GM19463 (cell line): ENCODE data around the gene RGS14.
"Not testable (repeated sequence)": the region's sequence is repeated elsewhere in the genome, so short reads cannot be mapped to it uniquely, and the experiment has no call there.

Experiments
- ATAC-seq: cut with Tn5 transposase; IDR thresholded peaks from one replicate; pipeline ENCODE4 v1.9.1; 2021; ENCODE audit warnings: mild to moderate bottlenecking, moderate library complexity; ENCODE audit not compliant: unreplicated experiment

Gene RGS14

DNA sequence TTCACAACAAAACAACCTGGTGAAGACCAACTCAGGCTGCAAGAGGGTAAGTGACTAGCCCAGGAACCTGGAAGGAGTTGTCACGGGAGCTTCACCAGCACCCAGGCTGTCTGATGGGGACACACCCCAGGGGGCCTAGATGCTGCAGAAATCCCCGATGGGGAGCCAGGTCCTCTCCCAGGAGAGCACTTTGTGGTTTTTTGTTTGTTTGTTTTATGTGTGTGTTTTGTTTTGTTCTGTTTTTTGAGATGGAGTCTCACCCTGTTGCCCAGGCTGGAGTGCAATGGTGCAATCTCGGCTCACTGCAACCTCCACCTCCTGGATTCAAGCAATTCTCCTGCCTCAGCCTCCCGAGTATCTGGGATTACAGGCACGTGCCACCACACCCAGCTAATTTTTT lies 17.8 kb downstream of the RGS14 start:
- ATAC-seq: not testable (repeated sequence)

DNA sequence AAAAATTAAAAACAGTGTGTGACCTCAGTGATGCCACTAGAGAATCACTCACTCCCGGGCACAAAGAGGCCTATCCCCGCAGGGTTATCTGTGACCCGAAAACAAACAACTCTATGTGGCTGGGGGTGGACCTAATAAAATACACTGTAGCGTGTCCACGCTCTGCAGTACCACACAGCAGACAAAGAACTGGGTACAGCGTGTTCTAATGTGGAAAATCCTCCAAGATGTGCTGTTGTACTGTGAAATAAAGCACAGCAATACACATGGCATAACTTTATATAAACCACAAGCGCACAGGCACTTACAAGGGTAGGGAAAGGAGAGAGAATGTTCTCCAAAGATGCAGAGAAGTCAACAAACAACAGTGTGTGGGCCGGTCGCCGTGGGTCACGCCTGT lies 18.4 kb downstream of the RGS14 start:
- ATAC-seq: no peak

DNA sequence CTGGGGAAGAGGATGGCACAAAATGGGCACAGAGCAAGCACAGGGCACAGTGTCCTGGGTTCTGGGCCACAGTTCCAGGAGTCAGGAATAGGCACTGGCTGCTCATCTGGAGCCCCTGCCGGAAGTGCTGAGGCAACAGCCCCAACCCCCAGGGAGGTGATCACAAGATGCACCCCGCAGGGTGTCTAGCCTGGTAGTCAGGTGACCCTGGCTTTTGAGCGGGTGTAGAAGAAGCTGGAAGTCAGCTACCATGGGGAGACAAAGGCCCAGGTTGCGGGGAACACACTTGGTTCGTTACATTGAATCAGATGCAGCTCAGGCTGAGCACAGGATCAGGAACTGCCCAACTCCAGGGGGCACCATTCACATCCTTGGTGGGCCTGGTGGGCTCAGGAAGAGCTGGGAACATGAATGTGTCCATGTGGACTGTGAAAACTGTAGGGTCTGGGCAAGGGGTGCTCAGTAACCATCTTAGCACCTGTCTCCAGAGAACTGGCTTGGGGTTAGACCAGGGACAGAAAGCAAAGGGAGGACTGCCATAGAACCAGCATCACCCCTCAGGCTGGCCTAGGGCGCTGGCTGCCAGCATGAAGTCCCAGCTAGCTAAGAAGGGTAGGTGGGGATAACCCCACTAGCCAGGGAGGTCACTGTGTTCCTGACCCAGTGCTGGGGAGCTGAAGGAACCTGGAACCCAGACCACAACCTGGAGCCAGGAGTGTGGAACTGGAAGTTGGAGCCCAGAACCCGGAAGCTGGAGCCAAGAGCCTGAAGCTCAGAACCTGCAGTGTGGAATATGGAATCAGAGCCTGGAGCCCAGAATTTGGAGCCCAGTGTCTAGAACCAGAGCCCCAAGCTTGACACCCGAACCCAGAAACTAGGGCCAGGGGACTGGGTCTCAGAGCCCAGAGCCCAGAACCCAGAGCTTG lies 20.4 kb downstream of the RGS14 start:
- no peak for ATAC-seq

DNA sequence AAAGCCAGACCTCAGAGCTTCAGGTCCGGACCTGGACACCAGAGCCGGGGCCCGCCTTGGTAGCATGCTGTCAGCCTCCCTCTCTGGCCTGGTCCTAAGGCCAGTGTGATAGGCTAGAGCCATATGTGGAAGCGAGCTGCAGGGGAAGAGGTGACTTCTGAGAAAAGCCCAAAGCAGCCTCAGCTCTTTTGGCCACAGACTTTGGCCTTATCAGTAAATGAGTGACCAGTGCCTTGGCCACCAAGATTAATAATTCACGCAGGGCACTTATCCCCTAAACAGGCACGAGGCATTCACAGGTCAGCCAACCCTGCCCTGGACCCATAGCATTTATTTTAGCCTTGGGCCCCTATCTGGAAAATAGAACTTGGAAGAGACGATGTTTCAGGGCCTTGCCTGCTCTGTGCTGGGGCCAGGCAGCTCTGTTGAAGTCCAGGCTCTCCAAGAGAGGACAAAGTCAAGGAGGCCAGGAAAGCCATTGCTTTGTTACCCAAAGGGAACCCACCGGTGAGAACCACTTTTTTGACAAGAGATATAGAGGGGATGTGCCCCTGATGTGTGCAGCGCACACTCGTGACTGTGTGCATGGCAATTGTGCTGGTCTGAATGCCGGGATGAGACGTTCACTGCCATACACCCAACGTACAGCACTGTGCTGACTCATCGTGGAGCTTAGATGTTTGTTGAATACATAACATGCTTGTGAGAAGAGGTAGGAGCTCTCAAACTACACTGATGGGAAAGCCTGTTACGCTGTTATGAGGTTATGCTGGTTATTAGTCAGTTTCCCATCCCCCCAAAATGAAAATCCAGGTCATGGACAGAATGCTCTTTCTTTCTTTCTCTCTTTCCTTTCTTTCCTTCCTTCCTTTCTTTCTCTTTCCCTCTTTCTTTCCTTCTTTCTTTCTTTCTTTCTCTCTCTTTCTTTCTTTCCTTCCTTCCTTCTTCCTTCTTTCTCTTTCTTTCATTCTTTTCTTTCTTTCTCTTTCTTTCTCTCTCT lies 21.5 kb downstream of the RGS14 start:
- peak; percentile 73 for ATAC-seq

DNA sequence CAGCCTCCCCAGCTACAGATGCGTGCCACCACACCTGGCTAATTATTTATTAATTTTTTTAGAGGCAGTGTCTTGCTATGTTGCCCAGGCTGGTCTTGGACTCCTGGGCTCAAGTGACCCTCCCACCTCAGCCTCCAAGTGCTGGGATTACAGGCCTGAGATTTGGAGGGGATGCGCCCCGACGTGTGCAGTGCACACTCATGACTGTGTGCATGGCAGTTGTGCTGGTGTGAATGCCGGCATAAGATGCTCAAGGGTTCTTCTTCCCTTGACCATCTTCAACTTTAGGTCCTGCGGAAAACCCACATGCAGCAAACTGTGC lies 23.0 kb downstream of the RGS14 start:
- ATAC-seq: no peak

DNA sequence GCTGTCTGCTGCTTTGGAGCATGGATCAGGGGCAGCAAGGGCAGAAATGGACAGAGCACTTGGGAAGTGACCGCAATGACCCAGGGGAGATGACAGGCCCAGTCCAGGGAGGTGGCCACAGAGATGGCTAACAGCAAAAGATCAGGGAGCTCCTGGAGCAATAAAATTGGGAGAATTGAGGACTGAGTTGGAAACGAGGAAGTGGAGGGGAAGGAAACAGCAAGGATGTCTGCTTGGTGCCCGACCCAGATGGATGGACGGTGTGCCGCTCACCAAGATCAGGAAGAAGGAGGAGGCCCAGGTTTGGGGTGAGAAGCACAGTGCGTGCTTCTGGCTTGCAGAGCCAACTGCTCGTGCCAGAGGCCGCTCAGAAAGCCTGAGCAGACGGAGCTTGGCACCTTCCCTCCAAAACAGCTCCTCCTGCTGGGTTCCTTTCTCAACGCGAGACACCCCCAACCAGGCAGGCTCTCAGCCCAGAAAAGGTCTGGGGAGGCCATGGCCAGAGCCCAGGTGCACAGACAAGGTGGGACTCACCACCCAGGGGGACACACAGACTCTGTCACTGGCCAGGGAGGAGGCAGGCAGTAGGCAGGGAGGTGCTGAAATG lies 24.8 kb downstream of the RGS14 start:
- no peak for ATAC-seq

DNA sequence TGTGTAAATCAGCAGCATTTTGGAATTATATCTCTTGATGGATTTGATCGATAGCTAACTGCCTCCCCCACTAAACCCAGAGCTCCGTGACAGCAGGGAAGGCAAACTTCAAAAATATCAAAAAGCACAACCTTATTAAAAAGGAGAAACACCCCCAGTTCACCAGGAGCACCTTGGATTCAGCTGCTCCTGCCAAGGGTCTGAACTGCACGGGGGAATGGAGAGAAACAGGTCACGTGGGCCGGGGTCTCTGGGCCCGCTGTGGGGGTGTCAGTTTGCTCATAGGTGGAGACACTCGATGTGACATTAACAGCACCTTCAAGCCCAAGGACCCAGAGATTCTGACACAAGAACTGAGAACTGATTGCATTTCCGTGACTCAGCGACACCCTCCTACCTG lies 25.5 kb downstream of the RGS14 start:
- ATAC-seq: no peak

DNA sequence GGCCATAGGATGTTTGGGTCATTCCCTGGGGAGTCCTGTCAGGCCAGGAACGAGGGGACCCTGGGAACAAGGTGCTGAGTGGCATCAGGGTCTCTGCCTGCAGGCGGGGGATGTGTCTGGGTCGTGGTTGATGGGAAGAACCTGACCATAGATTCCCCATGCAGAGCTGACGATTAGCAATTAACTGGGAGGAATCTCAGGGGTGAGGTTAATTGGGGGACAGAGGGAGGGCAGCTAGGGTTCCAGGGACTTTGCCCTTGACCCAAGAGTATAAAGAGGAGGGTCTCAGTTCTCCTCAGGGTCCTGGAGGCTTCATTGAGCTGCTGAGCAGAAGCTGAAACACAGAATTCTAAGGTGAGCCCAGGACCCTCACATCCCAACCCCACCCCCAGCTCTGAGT lies 26.4 kb downstream of the RGS14 start, which contains the start of gene SLC34A1:
Gene SLC34A1, plus strand, starts transcription at position 301 of the 400 bp plus-strand sequence. CDS start 1,308 bp downstream, outside the sequence.
- no peak for ATAC-seq

DNA sequence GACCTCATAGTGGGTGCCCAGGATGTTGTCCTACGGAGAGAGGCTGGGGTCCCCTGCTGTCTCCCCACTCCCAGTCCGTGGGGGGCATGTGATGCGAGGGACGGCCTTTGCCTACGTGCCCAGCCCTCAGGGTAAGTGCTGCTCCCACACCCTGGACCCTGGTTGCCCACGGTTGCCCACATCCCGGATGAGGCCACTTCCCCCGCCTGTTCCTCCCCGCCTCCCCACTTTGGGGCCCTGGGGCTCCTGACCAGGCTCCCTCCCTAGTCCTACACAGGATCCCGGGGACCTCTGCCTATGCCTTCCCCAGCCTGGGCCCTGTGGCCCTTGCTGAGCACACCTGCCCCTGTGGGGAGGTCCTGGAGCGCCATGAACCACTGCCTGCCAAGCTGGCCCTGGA lies 28.0 kb downstream of the RGS14 start:
- no peak for ATAC-seq

DNA sequence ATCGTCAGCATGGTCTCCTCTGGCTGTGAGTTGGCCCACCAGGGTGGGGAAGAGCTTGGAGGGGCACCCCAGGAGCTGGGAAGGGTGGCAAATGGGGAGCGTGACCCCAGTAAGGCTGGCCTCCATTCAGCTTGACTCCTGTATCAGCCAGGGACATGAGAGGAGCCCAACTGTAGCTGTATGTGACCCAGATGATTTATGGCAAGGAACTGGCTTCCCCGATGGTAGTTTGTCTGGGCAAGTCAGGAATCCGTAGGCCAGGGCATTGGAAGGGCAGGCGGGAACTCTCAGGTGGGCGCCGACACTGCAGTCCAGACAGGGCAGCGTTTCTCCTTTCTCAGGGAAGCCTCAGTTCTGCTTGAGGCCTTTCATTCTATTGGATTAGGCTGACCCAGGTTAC lies 28.8 kb downstream of the RGS14 start:
- ATAC-seq: no peak

DNA sequence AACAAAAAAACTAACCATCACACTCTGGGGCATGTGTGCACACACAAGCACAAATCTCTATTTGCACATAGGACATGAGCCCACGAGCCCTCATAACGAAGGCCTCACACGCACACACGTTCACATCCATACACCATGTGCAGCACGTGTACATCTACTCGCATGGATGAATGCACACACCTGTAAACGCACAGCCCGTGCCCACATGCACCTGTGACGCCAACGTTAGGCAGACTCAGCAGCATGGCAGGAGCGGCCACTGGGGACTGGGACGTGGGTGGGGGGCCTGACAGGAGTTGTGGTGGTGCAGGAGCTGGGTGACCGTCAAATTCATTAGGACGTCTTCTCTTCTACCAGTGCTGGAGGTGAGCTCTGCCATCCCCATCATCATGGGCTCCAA lies 29.7 kb downstream of the RGS14 start:
- ATAC-seq: no peak

DNA sequence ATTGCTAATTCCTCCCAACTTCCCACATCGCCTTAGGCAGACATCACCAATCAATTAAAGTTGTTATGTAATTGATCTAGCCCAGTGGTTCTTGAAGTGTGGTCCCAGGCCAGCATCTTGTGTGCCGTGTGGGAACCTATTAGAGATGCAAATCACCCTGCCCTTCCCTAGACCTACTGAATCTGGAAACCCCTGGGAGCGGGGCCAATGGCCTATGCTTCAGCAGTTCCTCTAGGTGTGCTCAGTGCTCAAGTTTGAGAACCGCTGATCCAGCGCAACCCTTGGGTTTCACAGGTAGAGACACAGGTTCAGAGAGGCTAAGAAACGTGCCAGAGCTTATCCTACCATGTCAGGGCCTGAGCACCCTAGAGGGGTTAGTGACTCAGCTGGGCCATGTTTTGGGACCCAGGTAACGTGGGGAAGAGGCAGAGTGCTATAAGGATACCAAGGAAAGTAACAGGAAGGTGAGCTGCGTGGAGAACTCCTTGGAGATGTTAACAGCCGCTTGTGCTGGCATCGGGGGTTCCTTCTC lies 30.9 kb downstream of the RGS14 start:
- ATAC-seq: no peak

DNA sequence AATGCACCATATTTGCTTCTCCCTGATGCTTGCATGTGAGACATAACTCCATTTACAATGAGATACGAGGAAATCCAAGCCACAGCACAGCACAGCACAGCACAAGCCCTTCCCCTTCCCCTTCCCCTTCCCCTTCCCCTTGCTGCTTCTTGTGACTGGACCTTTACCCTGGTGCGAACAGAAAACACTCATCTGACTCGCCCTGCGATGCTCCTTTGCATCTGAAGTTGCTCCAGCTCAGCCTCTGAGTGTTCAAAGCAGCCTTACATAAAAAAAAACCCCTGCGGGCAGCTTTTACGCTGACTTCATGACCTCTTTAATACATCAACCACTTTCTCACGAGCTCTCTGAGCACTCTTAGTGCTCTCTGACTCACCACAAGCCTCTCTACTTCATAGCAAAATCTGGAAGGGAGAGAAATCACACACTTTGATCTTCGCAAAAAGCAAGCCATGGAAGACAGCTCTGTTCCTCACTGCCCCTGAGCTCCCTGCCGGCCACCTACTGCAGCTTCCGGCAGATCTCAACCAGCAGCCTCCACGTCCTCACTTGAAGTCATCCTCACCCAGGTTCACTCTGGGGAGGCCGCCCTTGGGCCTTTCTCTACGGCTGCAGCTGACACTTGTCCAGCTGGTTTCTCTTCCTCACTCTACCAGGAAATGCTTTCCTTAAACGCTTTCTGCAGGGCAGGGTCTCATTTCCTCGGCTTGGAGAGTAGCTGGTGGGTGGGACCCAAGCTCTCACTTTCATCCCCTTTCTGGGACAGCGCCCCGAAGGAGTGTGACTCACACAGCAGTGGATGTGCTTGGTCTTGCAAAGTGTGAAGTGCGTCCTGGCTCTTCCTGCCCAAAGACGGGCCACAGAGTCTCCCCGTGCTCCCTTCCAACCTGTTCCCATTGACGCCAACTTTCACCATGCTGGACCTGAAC lies 31.8 kb downstream of the RGS14 start:
- ATAC-seq: peak; percentile 67

DNA sequence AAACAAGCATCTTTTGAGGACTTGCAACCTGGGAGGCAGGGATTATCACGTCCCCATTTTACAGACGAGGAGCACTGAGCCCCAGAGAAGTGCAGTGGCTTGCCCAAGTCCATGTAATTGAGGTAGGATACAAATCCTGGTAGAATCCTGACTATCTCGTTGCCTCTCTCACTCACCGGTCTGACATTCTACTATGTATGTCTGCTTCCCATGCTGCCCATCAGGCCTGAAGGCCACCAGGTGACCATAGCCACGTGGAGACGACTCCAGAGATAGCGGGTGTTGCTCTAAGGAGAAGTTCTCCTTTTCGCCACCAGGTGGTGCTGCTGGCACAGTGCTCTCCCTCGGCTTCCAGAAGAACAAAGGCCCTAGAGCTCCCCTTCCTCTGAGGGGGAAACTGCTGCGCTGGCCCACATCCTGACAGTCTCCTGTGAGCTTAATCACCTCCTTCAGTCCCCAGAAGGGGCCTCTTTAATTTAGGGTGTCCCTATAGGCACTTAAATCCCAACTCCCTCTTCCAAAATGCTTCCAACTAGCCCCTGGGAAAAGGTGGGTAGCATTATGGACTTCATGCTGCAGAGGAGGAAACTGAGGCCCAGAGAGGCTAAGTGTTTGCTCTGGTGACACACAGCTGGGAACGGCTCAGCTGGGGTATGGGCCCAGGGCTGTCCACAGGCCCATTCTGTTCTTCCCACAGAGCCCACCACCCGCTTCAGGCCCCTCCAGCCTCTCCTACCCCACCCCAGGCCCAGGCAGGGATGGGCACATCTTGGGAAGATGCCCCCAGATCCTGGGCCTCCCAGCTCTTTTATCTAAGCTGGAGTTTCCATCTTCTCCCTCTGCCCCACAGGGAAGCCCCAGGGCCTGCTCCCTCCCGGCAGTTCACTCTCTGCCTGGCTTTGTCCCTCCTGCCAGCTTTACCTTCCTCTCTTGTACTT lies 32.9 kb downstream of the RGS14 start:
- ATAC-seq: peak; percentile 30

DNA sequence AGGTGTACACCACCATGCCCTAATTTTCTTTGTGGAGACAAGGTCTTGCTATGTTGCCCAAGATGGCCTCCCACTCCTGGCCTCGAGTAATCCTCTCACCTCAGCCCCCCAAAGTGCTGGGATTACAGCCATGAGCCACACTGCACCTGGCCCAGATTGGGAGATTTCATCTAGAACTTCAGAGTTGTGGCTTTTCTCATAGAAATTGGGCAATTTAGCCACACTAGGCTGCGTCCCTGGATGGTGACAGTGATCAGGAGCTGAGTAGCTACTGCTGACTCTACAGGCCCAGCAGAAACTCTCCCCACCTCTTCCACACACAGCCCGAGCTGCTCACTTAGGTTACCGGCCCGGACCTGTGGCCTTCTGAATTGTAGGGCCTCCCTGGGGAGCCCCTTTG lies 35.0 kb downstream of the RGS14 start:
- ATAC-seq: no peak

DNA sequence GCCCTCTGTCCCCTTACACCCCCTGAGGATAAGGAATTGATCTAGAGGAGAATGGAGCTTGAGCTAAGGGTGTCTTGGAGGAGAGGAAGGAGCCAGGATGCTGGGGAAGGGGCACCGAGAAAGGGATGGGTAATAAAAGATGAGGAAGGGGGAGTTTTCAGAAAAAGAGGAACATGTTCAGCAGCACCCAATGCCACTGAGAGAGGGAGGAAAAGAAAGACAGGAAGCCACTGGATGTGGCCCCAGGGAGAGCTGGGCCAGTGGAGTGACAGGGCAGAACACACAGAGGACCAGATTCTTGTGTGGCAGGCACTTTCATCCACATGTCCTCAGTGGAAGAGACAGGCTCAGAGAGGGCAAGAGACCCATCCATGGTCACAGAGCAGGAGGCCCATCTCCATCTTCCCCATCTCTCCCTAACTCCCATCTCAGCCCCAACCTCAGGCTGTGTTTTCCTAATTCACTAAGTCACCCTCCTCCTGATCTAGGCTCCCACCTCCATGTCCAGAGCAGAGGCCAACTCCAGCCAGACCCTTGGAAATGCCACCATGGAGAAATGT lies 35.6 kb downstream of the RGS14 start:
- ATAC-seq: no peak

DNA sequence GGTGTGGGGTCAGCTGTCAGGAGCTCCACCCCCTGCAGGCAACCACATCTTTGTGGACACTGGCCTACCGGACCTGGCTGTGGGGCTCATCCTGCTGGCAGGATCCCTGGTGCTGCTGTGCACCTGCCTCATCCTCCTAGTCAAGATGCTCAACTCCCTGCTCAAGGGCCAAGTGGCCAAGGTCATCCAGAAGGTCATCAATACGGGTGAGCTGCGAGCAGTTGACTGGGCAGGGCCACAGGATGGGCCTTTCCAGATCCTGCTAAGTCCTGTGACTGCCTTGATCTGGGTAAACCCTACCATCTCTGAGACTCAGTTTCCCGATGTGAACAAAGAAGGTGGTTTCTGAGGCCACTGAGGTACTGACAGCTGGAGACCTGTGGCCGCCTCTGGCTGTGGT lies 36.3 kb downstream of the RGS14 start:
- no peak for ATAC-seq

DNA sequence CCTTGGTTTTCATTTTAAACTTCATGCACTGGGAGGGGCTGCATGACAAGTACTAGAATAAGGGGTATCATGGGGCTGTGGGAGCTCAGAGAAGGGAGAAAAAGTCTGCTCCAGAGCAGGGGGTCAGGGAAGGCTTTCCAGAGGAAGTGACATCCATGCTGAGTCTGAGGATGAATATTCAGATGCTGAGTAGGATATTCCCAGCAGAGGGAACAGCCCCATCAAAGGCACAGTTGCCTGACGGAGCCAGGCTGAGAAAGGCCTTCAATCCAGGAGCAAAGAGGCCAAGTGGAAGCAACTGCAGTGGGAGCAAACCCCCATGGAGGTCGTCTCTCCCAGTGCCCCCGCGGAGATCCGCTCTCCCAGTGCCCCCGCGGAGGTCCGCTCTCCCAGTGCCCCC lies 38.4 kb downstream of the RGS14 start:
- no peak for ATAC-seq

DNA sequence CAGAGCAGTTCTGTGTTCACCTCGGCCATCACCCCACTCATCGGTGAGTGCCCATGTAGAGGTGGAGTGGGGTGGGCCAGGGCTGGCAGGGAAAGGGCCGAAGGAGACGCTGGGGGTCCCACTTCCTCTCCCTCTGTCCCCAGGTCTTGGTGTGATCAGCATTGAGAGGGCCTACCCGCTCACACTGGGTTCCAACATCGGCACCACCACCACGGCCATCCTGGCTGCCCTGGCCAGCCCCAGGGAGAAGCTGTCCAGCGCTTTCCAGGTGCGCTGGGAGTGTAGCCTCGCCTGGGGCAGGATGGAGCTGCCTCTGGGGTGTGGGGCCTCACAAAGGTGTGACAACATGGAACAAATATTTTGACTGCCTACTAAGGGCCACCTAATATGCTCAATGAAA lies 39.1 kb downstream of the RGS14 start:
- no peak for ATAC-seq
